Measurements from ENCODE around the gene KCNJ8.

Gene KCNJ8

DNA sequence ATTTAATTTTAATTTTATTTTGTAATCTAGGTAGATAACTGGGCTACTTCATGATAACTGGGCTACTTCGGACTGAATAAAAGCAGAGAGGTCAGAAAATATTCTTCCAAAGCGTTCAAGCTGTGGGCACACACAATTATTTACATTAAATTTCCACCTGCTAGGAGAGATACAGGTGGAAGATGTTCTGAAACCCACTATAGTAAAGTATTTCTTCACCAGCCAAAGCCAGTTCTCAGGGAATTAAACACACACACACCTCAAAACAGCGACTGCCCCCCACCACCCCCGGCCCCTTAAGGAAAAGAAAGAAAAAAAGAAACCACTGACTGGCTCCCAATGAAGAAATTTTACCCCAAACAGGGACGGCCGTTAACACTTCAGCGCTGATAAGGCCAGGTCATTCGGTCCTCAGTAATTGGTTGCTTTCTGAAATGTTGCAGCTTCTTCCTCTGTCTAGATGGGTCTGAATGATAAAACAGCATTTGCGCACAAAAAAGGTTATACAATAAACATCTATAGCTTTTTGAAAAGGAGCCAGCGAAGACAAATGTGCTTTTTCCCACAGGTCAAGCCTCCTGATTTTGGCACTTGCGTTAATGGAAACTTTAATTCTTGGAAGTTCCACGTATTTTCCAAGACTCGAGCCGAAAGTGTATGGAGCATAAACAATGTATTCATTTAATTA lies 771 bp upstream of the KCNJ8 start:
- no peaks in the 10 kb centered on the region for H3F3A ChIP-seq (ENCODE audit: low read depth)
- no peak overlapping the region for H3K4me2 ChIP-seq (ENCODE audit: low read depth, low read length, poor library complexity, severe bottlenecking)
- no peaks in the 10 kb centered on the region for H3K79me2 ChIP-seq (ENCODE audit: insufficient read depth, low read length)
- no peak for TF ChIP-seq EZH2phosphoT487 (IDR thresholded peaks at IDR 0.05; ENCODE audit: borderline replicate concordance)
- TF ChIP-seq, protein P1, sequence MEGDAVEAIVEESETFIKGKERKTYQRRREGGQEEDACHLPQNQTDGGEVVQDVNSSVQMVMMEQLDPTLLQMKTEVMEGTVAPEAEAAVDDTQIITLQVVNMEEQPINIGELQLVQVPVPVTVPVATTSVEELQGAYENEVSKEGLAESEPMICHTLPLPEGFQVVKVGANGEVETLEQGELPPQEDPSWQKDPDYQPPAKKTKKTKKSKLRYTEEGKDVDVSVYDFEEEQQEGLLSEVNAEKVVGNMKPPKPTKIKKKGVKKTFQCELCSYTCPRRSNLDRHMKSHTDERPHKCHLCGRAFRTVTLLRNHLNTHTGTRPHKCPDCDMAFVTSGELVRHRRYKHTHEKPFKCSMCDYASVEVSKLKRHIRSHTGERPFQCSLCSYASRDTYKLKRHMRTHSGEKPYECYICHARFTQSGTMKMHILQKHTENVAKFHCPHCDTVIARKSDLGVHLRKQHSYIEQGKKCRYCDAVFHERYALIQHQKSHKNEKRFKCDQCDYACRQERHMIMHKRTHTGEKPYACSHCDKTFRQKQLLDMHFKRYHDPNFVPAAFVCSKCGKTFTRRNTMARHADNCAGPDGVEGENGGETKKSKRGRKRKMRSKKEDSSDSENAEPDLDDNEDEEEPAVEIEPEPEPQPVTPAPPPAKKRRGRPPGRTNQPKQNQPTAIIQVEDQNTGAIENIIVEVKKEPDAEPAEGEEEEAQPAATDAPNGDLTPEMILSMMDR (conservative IDR thresholded peaks at IDR 0.05; ENCODE audit: low read length): no peak
- no peak overlapping the region for H2AFZ ChIP-seq (ENCODE audit: low read length)
- no peaks in the 10 kb centered on the region for H3K36me3 ChIP-seq (ENCODE audit: insufficient read depth, low read length)
- no peaks in the 10 kb centered on the region for H4K20me1 ChIP-seq (ENCODE audit: insufficient read depth, low read length, poor library complexity, severe bottlenecking)
- H3K4me3 ChIP-seq (ENCODE audit: low read length, poor library complexity, severe bottlenecking): no peak overlapping the region
- H3K4me1 ChIP-seq (ENCODE audit: insufficient read depth, low read length, poor library complexity, severe bottlenecking): no peaks in the 10 kb centered on the region
- no peaks in the 10 kb centered on the region for H3K27me3 ChIP-seq (ENCODE audit: insufficient read depth, low read length, poor library complexity, severe bottlenecking)
- H3K9ac ChIP-seq (ENCODE audit: low read depth, low read length, poor library complexity, severe bottlenecking): no peak overlapping the region
- H3K9me2 ChIP-seq (replicated peaks; ENCODE audit: low read depth, low read length): no peaks in the 10 kb centered on the region
- no peaks in the 10 kb centered on the region for H3K9me3 ChIP-seq (ENCODE audit: insufficient read depth, low read depth, low read length)

DNA sequence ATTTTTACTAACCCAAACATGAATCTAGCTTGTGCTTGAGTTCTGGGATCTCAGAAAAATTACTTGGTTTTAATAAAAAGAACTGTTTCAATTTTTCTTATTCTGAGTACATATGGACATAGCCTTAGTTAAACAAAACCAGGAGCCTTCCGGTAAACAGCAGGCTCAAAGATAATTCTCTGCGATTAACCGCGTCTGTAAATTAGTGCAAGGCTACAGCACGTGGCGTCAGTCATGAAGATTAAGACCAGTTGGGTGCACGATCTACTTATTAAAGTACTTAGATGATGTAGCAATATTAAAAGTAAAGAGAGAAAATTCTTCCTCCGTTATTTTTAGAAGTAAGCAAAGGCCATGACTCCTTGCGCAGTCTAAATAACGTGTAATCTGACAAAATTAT lies 700 bp downstream of the KCNJ8 start:
- H2AFZ ChIP-seq (ENCODE audit: low read length): no peak overlapping the region
- H3K4me3 ChIP-seq (ENCODE audit: low read length, poor library complexity, severe bottlenecking): no peak overlapping the region
- H3K27me3 ChIP-seq (ENCODE audit: insufficient read depth, low read length, poor library complexity, severe bottlenecking): no peaks in the 10 kb centered on the region
- no peaks in the 10 kb centered on the region for H3K4me1 ChIP-seq (ENCODE audit: insufficient read depth, low read length, poor library complexity, severe bottlenecking)
- no peak overlapping the region for H3K9ac ChIP-seq (ENCODE audit: low read depth, low read length, poor library complexity, severe bottlenecking)
- H3K9me2 ChIP-seq (replicated peaks; ENCODE audit: low read depth, low read length): no peaks in the 10 kb centered on the region
- no peaks in the 10 kb centered on the region for H3K9me3 ChIP-seq (ENCODE audit: insufficient read depth, low read depth, low read length)
- no peak overlapping the region for H3K4me2 ChIP-seq (ENCODE audit: low read depth, low read length, poor library complexity, severe bottlenecking)
- no peaks in the 10 kb centered on the region for H3K36me3 ChIP-seq (ENCODE audit: insufficient read depth, low read length)
- H4K20me1 ChIP-seq (ENCODE audit: insufficient read depth, low read length, poor library complexity, severe bottlenecking): no peaks in the 10 kb centered on the region
- TF ChIP-seq, protein P1 (conservative IDR thresholded peaks at IDR 0.05; ENCODE audit: low read length): no peak
- TF ChIP-seq EZH2phosphoT487 (IDR thresholded peaks at IDR 0.05; ENCODE audit: borderline replicate concordance): no peak
- H3F3A ChIP-seq (ENCODE audit: low read depth): no peaks in the 10 kb centered on the region
- H3K79me2 ChIP-seq (ENCODE audit: insufficient read depth, low read length): no peaks in the 10 kb centered on the region

DNA sequence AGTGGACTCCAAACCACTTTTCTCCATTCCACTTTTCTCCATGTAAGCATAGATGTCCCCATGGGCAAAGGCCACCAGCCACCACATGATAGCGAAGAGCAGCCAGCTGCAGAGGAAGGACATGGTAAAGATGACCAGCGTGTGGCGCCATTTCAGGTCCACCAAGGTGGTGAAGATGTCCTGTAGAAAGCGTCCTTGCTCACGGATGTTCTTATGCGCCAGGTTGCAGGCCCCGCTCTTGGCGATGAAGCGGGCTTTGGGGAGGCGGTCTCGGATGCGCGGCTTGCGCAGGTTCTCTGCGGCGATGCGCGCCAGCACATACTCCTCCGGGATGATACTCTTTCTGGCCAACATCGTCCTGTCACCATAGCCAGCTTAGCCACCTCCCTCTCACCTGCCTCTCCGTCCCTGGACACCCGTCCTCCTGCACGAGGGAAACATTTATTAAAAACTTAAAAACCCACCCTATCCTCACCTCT lies 1.2 kb downstream of the KCNJ8 start:
- no peak overlapping the region for H3K4me2 ChIP-seq (ENCODE audit: low read depth, low read length, poor library complexity, severe bottlenecking)
- H3K79me2 ChIP-seq (ENCODE audit: insufficient read depth, low read length): no peaks in the 10 kb centered on the region
- no peak overlapping the region for H3K4me3 ChIP-seq (ENCODE audit: low read length, poor library complexity, severe bottlenecking)
- no peaks in the 10 kb centered on the region for H3K9me2 ChIP-seq (replicated peaks; ENCODE audit: low read depth, low read length)
- no peak overlapping the region for H3K9ac ChIP-seq (ENCODE audit: low read depth, low read length, poor library complexity, severe bottlenecking)
- H2AFZ ChIP-seq (ENCODE audit: low read length): no peak overlapping the region
- no peaks in the 10 kb centered on the region for H3K36me3 ChIP-seq (ENCODE audit: insufficient read depth, low read length)
- TF ChIP-seq, protein P1 (conservative IDR thresholded peaks at IDR 0.05; ENCODE audit: low read length): peak; percentile 49
- no peak for TF ChIP-seq EZH2phosphoT487 (IDR thresholded peaks at IDR 0.05; ENCODE audit: borderline replicate concordance)
- no peaks in the 10 kb centered on the region for H4K20me1 ChIP-seq (ENCODE audit: insufficient read depth, low read length, poor library complexity, severe bottlenecking)
- H3K27me3 ChIP-seq (ENCODE audit: insufficient read depth, low read length, poor library complexity, severe bottlenecking): no peaks in the 10 kb centered on the region
- no peaks in the 10 kb centered on the region for H3K9me3 ChIP-seq (ENCODE audit: insufficient read depth, low read depth, low read length)
- H3F3A ChIP-seq (ENCODE audit: low read depth): no peaks in the 10 kb centered on the region
- H3K4me1 ChIP-seq (ENCODE audit: insufficient read depth, low read length, poor library complexity, severe bottlenecking): no peaks in the 10 kb centered on the region

All from Loucy (cell line).